Measurements from ENCODE around the gene NFIC. TPM values are rescaled to one million over a fixed set of nuclear protein-coding genes. Genes with fewer than 3 reads are reported as not detected.

NFIC gene
- total RNA-seq, 4 donors from 2014 or later, result 125 to 285 (median 155) TPM

GRCh38 chr19:3405261-3405653, 38.9 kb downstream of the NFIC start:
- WGBS, 2 donors (ENCODE audit: low coverage in 1 of 2), result 20 to 27% methylated on average over 1 to 5 of the region's 6 CpGs
- Histone ChIP-seq H3K36me3 (peaks cover 0 to 4% of the 10 kb centered on the region in 2 donors), H3K9me3 (no peaks in the 10 kb centered on the region), H3K27ac (peak overlapping the region; percentile 96 to 100 (median 100)), H3K27me3 (no peaks in the 10 kb centered on the region), H3K4me1 (peaks cover 0 to 99% (median 30%) of the 10 kb centered on the region in 3 donors), H3K4me3 (peak overlapping the region; percentile 33 to 60)
- no peak for ATAC-seq
- TF ChIP-seq POLR2AphosphoS5 (IDR thresholded peaks at IDR 0.05) (no peak), EP300 (IDR thresholded peaks at IDR 0.05) (no peak), POLR2A (IDR thresholded peaks at IDR 0.05) (no peak), CTCF (IDR thresholded peaks at IDR 0.05) (no peak)

DNA sequence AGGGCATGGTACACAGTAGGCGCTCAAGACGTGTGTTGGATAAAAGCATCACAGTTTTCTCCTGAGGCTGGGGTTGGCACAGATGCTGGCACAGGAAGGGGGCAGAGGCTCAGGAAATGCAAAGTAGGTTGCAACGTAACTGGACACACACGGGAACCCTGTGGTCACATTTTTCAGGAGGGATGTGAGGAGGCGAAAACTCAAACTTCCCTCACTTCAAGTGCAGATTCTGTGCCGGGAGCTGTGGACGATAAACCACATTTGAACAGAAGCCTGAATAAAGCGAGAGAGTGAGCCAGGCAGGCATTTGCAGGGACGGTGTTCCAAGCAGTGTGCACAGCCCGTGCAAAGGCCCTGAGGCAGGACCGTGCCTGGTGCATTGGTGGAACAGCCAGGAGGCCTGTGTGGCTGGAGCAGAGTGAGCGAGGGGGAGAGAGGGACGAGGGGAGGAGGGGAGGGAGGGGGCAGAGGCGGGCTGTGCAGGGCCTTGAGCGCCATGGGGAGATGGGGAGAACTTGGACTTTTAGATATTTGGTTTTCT, 40.3 kb downstream of the NFIC start:
- ATAC-seq, result no peak
- 52 to 77% methylated on average over 9 to 13 of the region's 15 CpGs for WGBS, 2 donors (ENCODE audit: low coverage in 1 of 2)
- H3K4me1 ChIP-seq, result peaks cover 0 to 99% (median 37%) of the 10 kb centered on the region in 3 donors
- peak overlapping the region; percentile 96 to 100 (median 100) for H3K27ac ChIP-seq
- peaks cover 0 to 16% of the 10 kb centered on the region in 2 donors for H3K36me3 ChIP-seq
- no peaks in the 10 kb centered on the region for H3K9me3 ChIP-seq
- TF ChIP-seq EP300 (IDR thresholded peaks at IDR 0.05) (no peak), CTCF (IDR thresholded peaks at IDR 0.05) (no peak), POLR2A (IDR thresholded peaks at IDR 0.05) (no peak), POLR2AphosphoS5 (IDR thresholded peaks at IDR 0.05) (no peak)
- no peak overlapping the region for H3K4me3 ChIP-seq
- H3K27me3 ChIP-seq, result no peaks in the 10 kb centered on the region

GRCh38 chr19:3407556-3408516, 41.5 kb downstream of the NFIC start:
- peaks cover 0 to 99% (median 38%) of the 10 kb centered on the region in 3 donors for H3K4me1 ChIP-seq
- H3K27me3 ChIP-seq, result no peaks in the 10 kb centered on the region
- 7 to 22% methylated on average over 4 to 12 of the region's 27 CpGs for WGBS, 2 donors (ENCODE audit: low coverage in 1 of 2)
- peak overlapping the region in 1 of 2 donors; percentile 55 for H3K4me3 ChIP-seq
- H3K9me3 ChIP-seq, result no peaks in the 10 kb centered on the region
- peaks cover 0 to 28% of the 10 kb centered on the region in 2 donors for H3K36me3 ChIP-seq
- peak overlapping the region; percentile 96 to 100 (median 100) for H3K27ac ChIP-seq
- TF ChIP-seq POLR2A (IDR thresholded peaks at IDR 0.05), result peak; percentile 31 to 35
- TF ChIP-seq CTCF (IDR thresholded peaks at IDR 0.05), result no peak
- peak; percentile 57 for TF ChIP-seq POLR2AphosphoS5 (IDR thresholded peaks at IDR 0.05)
- TF ChIP-seq EP300 (IDR thresholded peaks at IDR 0.05), result no peak
- ATAC-seq, result no peak

DNA sequence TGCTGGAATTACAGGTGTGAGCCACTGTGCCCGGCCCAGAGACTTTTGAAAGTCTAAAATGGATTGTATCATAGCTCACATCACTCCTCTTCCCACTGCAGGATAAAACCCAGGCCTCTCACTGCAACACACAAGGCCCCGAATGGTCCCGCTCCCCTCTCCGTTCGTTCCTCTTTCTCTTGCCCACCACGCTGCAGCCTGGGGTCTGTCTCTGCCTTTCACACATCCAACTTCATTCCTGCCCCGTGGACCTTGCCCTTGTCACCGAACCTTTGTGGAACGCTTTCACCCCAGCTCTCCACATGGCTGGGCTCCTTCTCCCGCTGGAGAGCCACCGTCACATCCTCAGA, 42.6 kb downstream of the NFIC start:
- Histone ChIP-seq H3K9me3 (no peaks in the 10 kb centered on the region), H3K4me3 (peak overlapping the region; percentile 7 to 55), H3K4me1 (peaks cover 0 to 99% (median 34%) of the 10 kb centered on the region in 3 donors), H3K27me3 (no peaks in the 10 kb centered on the region), H3K27ac (peak overlapping the region; percentile 96 to 100 (median 100)), H3K36me3 (peaks cover 0 to 31% of the 10 kb centered on the region in 2 donors)
- no peak for TF ChIP-seq POLR2AphosphoS5 (IDR thresholded peaks at IDR 0.05)
- TF ChIP-seq EP300 (IDR thresholded peaks at IDR 0.05), result no peak
- TF ChIP-seq POLR2A (IDR thresholded peaks at IDR 0.05), result no peak
- no peak for TF ChIP-seq CTCF (IDR thresholded peaks at IDR 0.05)
- 52 to 72% methylated on average over 10 to 11 of the region's 11 CpGs for WGBS, 2 donors (ENCODE audit: low coverage in 1 of 2)
- ATAC-seq, result no peak

Data from gastroesophageal sphincter (tissue), 4 donors.